Measurements from ENCODE around the gene CHD6. TPM values are rescaled to one million over a fixed set of nuclear protein-coding genes. Genes with fewer than 3 reads are reported as not detected.

The CHD6 gene
- total RNA-seq, 2 donors from 2014 or later: 16.5 to 21.4 TPM

DNA sequence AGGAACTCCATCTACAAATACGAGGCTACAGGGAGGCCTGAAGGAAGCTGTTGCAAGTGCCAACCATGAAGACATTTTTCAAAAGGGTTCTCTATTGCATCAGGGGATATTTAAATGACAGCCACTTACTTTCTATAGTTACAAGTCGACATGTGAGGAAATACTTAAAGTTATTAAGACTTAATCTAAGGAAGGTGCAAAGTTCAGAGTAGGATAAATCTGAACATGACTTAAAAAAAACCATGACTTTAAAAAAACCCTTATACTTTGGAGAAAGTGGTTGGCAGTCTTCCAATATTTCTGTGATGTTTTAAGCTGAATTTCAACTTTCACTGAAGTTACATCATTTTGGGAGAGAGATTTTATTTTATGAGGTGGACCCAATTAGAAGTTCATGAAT, 195.2 kb downstream of the CHD6 start:
- peaks cover 8% of the 10 kb centered on the region for H3K4me1 Mint-ChIP-seq
- no peak overlapping the region for H3K4me3 Mint-ChIP-seq
- H3K27ac Mint-ChIP-seq: no peak overlapping the region
- H3K9me3 Mint-ChIP-seq: no peaks in the 10 kb centered on the region
- H3K36me3 Mint-ChIP-seq (ENCODE audit: low read depth): peaks cover 96% of the 10 kb centered on the region
- no peaks in the 10 kb centered on the region for H3K27me3 Mint-ChIP-seq
- ATAC-seq (replicated peaks): no peak

DNA sequence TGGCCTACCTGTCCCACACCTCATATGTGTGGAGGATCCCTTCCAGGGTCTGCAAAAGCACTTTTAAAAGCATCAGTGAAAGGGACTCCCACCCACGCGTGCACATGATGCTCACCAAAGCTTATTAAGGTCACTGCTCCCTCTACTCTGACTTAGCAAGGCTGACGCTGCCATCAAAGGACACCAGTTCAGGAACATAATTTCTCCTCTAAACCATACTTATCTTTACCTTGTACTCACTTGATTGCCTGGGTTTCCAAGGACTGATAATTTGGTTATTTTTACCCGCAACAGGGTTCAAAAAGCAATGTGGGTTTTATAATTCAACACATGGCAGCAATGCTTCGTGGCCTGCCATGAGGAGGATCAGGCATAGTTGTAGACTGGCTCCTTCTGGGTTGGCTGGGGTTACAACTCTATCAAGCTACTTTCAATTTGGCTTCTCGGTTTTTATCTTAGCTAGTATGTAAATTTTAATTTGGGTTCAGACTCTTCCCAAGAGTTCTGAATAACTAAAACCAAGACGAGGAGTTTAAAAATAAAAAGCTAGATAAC, 199.4 kb downstream of the CHD6 start:
- Mint-ChIP-seq H3K36me3 (ENCODE audit: low read depth) (peaks cover 95% of the 10 kb centered on the region), H3K4me1 (peaks cover 9% of the 10 kb centered on the region), H3K4me3 (no peak overlapping the region), H3K27ac (no peak overlapping the region), H3K27me3 (no peaks in the 10 kb centered on the region), H3K9me3 (no peaks in the 10 kb centered on the region)
- no peak for ATAC-seq (replicated peaks)

DNA sequence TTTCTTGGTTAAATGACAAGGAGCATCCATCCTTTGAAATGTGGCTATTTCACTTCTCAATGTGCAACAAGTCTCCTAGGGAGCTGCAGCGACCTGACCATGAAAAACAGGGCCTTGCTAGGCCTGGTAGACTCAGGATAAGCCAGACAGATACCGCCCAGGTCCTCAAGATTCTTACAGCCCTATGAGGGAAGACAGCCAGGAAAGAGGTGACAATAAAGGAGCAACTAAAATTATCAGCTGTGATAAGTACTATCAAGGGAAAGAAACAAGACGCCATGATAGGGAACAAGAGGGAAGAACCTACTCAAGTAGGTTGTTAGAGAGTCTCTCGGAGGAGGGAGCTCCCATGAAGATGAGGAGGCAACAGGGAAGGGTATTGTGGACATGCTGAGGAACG, 200.1 kb downstream of the CHD6 start:
- no peak overlapping the region for H3K4me3 Mint-ChIP-seq
- peaks cover 95% of the 10 kb centered on the region for H3K36me3 Mint-ChIP-seq (ENCODE audit: low read depth)
- no peaks in the 10 kb centered on the region for H3K27me3 Mint-ChIP-seq
- peak overlapping the region; percentile 1 for H3K27ac Mint-ChIP-seq
- ATAC-seq (replicated peaks): no peak
- no peaks in the 10 kb centered on the region for H3K9me3 Mint-ChIP-seq
- peaks cover 13% of the 10 kb centered on the region for H3K4me1 Mint-ChIP-seq

DNA sequence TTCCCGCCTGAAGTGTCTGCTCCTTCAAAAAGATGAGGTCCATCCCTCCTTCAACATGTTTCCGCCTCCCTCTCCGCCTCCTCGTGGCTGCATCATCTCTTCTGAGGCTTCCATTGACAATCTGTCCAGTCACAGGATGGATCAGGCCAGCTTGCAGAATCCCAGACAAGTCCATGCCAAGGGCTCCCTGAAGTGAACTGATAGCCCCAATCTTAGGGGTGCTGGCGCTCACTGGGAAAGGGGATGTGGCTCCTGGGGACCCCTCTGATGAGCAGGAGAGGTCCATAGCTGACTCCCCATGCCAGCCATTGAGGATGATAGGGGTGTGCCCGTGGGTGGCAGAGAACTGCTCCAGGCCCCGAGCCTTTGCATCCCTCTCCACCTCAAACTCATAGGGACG, 203.0 kb downstream of the CHD6 start:
- Mint-ChIP-seq H3K36me3 (ENCODE audit: low read depth) (peaks cover 92% of the 10 kb centered on the region), H3K27ac (no peak overlapping the region), H3K4me3 (no peak overlapping the region), H3K4me1 (peaks cover 5% of the 10 kb centered on the region), H3K9me3 (no peaks in the 10 kb centered on the region), H3K27me3 (no peaks in the 10 kb centered on the region)
- ATAC-seq (replicated peaks): no peak

DNA sequence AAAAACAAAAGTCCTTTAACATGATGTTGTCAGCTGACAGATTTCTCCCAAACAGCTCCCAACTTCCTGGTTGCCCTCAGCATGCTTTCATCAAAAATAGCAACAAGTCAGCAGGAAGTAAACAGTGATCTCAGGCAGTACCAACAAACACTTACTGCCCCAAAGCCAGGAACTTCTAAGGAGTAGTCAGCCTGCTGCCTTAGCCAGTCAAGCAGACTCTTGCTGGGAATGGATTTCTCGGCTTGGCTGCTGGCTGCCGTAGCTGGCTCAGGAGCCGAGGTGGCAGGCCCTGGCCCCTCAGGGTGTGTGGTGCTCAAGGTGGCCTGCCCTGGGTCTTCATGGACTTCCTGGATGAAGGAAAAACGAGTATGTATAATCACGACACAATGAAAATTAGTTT, 205.0 kb downstream of the CHD6 start:
- no peaks in the 10 kb centered on the region for H3K27me3 Mint-ChIP-seq
- no peak for ATAC-seq (replicated peaks)
- no peaks in the 10 kb centered on the region for H3K9me3 Mint-ChIP-seq
- no peak overlapping the region for H3K4me3 Mint-ChIP-seq
- H3K27ac Mint-ChIP-seq: peak overlapping the region; percentile 55
- peaks cover 85% of the 10 kb centered on the region for H3K36me3 Mint-ChIP-seq (ENCODE audit: low read depth)
- H3K4me1 Mint-ChIP-seq: peaks cover 17% of the 10 kb centered on the region

DNA sequence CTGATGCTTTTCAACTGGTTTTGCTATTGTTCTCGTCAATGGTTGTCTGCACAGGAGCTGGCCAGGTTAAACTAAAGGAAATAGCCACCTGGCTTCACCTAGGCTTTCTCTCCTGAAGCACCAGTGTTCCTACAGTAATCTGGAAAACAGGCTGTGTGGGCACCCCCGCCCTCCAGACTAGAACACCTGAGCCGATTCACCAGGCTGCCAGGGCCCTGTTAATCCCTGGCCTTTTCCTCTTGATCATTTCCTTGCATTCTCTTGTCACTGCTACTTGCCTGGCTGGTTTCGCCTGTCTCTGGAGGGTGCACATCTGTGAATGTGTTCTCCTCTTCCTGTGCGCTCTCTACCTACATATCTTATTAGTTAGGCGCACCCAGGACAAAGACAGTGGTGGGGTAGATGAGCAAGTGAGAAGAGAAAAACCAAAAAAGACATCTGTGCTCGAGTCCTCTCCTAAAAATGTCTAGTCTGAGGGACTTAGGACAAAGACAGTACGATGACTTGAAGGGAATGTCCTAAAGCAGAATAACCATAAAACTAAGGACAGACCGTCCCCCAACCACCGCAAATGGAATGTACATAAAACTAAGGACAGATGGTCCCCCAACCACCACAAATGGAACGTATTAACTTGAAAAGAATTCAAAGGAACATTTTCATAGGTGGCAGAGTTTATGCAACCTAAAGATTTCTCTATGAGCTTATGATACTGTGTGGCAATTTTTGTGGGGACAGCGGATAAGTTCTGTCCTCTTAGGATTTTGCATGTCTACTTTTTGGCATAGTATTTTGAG, 205.7 kb downstream of the CHD6 start:
- ATAC-seq (replicated peaks): no peak
- Mint-ChIP-seq H3K36me3 (ENCODE audit: low read depth) (peaks cover 82% of the 10 kb centered on the region), H3K27ac (peak overlapping the region; percentile 0), H3K4me1 (peaks cover 17% of the 10 kb centered on the region), H3K4me3 (no peak overlapping the region), H3K9me3 (no peaks in the 10 kb centered on the region), H3K27me3 (no peaks in the 10 kb centered on the region)

DNA sequence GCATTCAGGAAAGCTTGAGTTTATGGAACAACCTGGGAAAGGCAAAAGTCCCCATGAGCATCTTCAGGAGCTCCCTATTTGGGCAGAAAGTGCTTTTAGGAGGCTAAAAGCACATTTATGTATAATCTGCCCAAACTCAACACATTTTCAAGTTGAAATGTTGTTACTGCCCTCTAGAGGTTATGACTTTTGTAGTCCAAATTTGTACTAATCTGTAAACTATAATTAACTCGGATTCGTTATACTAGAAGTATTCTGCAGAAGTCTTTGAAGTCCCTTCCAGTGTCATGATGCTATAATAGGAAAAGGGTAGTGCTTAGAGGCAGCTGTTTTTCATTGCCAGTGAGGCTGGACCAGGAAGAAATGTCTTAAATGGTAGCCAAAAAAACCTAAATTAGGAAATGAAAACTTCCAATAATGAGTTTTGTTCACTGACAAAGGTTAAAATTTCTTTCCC, 206.8 kb downstream of the CHD6 start:
- no peak for ATAC-seq (replicated peaks)
- Mint-ChIP-seq H3K27ac (peak overlapping the region; percentile 0), H3K36me3 (ENCODE audit: low read depth) (peaks cover 82% of the 10 kb centered on the region), H3K27me3 (no peaks in the 10 kb centered on the region), H3K4me3 (no peak overlapping the region), H3K9me3 (no peaks in the 10 kb centered on the region), H3K4me1 (peaks cover 17% of the 10 kb centered on the region)

DNA sequence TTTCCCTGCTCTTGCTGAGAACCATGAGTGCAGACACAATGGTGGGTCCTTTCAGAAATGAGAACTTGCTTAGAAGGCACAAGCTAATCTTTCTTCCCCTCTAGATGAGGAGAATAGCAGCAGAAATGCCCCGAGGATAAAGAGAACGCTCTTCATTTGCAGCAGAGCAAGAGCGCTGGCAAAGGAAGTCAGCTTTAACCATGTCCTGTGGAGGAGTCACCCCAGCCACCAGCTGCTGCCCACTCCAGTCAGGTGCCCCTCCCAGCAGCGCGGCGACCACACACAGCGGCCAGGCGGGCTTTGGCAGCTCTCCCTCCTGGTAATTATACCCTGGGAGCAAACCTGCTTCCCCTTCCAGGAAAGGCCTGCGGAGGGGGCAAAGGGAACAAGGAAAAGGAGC, 209.2 kb downstream of the CHD6 start:
- peak overlapping the region; percentile 73 for H3K27ac Mint-ChIP-seq
- H3K4me3 Mint-ChIP-seq: no peak overlapping the region
- H3K9me3 Mint-ChIP-seq: no peaks in the 10 kb centered on the region
- H3K4me1 Mint-ChIP-seq: peaks cover 17% of the 10 kb centered on the region
- ATAC-seq (replicated peaks): no peak
- H3K36me3 Mint-ChIP-seq (ENCODE audit: low read depth): peaks cover 82% of the 10 kb centered on the region
- H3K27me3 Mint-ChIP-seq: no peaks in the 10 kb centered on the region

DNA sequence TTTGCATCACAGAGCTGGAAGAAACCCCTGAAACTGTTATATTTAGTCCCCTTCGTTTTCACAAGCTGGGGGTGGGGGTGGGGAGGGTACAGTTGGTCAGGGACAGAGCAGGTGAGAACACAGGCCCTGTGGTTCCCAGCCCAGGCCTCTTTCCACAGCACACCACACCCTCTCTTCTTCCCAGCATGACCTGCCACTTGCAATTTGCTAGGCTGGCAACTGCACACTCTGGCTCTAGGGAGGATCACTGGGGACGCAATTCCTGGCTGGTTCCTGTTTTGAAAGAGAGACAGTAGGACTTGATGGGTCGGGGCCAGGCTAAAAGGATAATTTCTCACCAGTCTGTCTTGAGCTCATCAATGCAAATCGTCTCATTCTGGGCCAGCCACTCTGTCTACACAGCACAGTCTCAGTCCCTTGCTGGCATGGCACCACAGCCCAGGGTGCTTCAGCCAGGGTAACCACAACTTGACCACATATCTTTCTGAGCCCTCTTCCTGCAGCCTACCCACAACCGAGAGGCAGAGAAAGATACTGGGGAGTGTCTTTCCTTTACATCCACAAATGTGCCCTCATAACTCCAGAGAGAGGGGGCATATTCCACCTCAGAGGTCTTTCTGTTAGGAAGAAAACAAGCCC, 209.9 kb downstream of the CHD6 start:
- Mint-ChIP-seq H3K4me1 (peaks cover 12% of the 10 kb centered on the region), H3K9me3 (no peaks in the 10 kb centered on the region), H3K27me3 (no peaks in the 10 kb centered on the region), H3K4me3 (no peak overlapping the region), H3K36me3 (ENCODE audit: low read depth) (peaks cover 79% of the 10 kb centered on the region), H3K27ac (peak overlapping the region; percentile 73)
- peak; percentile 75 for ATAC-seq (replicated peaks)

DNA sequence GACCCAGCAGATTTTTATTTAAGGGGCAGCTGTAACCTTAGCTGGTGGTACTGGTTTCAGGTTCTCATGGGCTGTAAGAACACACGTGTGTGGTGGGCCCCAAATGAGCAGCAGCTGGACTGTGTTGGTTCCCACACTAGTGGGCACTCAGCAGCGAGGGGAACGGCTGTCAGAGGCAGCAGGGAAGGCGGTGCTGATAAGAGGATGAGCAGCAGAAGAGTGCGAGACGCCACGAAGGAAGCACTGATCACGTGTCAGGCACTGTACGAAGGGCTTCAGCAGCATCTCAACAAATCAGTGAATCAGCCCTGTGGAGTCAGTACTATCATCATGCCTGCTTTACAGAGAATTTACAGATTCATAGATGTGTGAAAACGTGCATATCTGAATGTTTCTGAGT, 210.6 kb downstream of the CHD6 start:
- Mint-ChIP-seq H3K27ac (peak overlapping the region; percentile 51), H3K4me1 (peaks cover 12% of the 10 kb centered on the region), H3K9me3 (no peaks in the 10 kb centered on the region), H3K36me3 (ENCODE audit: low read depth) (peaks cover 77% of the 10 kb centered on the region), H3K4me3 (no peak overlapping the region), H3K27me3 (no peaks in the 10 kb centered on the region)
- ATAC-seq (replicated peaks): no peak

DNA sequence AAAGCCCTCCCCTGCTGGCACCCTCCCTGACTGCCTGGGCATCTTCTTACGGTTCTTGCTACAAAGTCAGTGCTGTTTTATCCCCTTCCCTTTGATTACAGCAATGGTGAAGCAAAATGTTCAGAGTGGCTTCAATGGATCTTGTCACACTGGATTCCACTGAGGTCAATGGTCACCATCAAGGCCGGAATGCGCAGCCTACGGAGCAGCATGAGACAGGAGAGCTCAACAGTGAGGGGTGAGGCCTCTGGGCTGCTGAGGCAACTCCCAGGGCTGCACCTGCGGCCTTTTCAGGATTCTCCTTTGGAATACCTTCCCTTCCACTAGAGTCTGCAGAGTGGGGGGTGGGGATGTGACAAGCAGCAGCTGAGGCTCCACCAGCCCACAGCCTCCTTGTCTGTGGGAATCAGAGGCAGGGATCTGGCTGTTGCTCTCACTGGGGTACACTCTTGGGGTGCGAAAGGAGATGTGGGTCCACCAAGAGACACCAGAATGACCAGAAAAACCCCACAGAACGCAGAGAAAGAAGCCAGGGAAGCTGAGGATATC, 211.2 kb downstream of the CHD6 start:
- H3K4me3 Mint-ChIP-seq: no peak overlapping the region
- no peaks in the 10 kb centered on the region for H3K9me3 Mint-ChIP-seq
- H3K27me3 Mint-ChIP-seq: no peaks in the 10 kb centered on the region
- H3K27ac Mint-ChIP-seq: peak overlapping the region; percentile 51
- peaks cover 70% of the 10 kb centered on the region for H3K36me3 Mint-ChIP-seq (ENCODE audit: low read depth)
- ATAC-seq (replicated peaks): no peak
- H3K4me1 Mint-ChIP-seq: peaks cover 12% of the 10 kb centered on the region

DNA sequence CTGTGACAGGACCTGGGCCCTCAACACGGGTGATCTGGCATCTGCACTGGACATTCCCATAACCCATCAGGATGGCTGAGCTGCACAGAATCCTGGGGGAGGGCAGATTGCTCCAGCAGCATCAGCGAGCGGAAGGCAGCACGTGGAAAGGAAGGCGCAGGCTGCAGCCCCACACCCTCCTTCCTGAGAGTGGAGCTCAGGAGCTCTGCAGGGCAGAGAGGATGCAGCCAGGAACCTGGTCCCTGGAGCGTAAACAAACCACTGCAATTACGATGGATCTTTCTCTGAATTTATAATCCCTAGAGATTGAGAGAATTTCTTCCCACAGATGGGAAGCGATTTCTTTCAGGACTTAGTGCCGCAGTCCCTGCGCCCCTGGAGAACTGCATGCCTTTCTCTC, 211.8 kb downstream of the CHD6 start:
- H3K27ac Mint-ChIP-seq: no peak overlapping the region
- H3K9me3 Mint-ChIP-seq: no peaks in the 10 kb centered on the region
- ATAC-seq (replicated peaks): no peak
- H3K27me3 Mint-ChIP-seq: no peaks in the 10 kb centered on the region
- peaks cover 64% of the 10 kb centered on the region for H3K36me3 Mint-ChIP-seq (ENCODE audit: low read depth)
- H3K4me1 Mint-ChIP-seq: peaks cover 12% of the 10 kb centered on the region
- H3K4me3 Mint-ChIP-seq: no peak overlapping the region

DNA sequence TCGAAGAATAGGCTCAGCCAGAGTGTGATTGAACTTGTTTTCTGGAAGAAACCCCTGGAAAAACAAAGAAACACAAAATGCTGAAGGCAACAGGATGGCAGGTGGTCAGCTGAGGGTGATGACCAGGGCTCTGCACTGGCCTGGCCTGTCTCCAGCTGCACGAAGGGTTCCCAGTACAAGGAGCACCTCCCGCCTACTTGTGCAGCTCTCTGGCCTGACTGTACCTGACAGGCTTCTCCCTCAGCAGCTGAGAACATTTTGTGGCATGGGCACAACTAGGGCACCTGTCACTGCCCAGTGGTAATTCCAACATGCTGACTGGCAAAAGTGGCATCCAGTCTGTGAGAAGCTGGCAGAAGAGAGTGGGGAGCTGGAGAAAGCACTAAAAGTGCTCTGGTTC, 212.7 kb downstream of the CHD6 start:
- no peak overlapping the region for H3K4me3 Mint-ChIP-seq
- H3K9me3 Mint-ChIP-seq: no peaks in the 10 kb centered on the region
- peaks cover 12% of the 10 kb centered on the region for H3K4me1 Mint-ChIP-seq
- peaks cover 57% of the 10 kb centered on the region for H3K36me3 Mint-ChIP-seq (ENCODE audit: low read depth)
- H3K27me3 Mint-ChIP-seq: no peaks in the 10 kb centered on the region
- no peak overlapping the region for H3K27ac Mint-ChIP-seq
- no peak for ATAC-seq (replicated peaks)

DNA sequence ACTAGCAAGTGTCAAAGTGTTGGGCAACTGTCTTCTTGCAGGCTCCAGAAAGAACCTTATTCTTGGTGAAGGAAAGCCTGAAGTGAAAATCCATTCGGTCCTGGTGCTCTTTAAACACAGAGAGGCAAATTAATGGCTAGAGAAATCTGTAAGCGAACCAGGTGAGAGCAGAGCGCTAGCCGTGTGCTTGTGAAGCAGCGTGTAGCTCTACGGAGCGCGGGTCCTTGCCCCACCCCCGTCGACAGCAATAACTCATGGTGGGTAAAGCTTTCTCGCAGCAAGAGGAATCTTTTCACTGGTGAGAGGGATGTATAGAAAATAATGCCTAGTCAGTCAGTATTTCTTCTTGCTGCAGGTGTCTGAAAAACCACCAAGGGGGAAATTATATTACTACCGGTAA, 214.6 kb downstream of the CHD6 start:
- ATAC-seq (replicated peaks): no peak
- Mint-ChIP-seq H3K27ac (no peak overlapping the region), H3K4me3 (no peak overlapping the region), H3K36me3 (ENCODE audit: low read depth) (peaks cover 45% of the 10 kb centered on the region), H3K27me3 (no peaks in the 10 kb centered on the region), H3K9me3 (no peaks in the 10 kb centered on the region), H3K4me1 (peaks cover 4% of the 10 kb centered on the region)

DNA sequence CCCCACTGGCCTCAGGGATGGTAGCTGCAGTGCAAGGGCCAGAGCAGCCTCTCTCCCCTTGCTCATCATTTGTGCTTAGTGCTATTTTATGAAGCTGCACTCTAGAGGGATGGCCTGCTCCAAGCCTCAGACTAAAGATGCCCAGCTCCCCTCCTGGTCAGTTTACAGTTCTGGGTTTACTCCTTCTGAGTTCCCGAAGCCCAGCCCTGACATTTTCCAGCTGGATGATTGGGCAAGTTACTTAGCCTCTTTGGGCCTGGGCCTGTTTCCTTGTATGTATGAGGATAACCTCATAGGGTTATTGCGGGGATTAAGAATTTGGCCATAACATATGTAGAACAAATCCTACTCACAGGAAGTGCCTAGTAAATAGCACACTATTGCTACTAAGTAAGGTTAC, 219.8 kb downstream of the CHD6 start:
- Mint-ChIP-seq H3K4me1 (no peaks in the 10 kb centered on the region), H3K27me3 (no peaks in the 10 kb centered on the region), H3K9me3 (no peaks in the 10 kb centered on the region), H3K4me3 (no peak overlapping the region), H3K36me3 (ENCODE audit: low read depth) (peaks cover 4% of the 10 kb centered on the region), H3K27ac (no peak overlapping the region)
- ATAC-seq (replicated peaks): no peak

Measured in activated T-helper 17 cell treated with anti-CD3 and anti-CD28 coated beads, Interleukin-2, amount 50 U/mL, for 72 hours (primary cell).